K562 (cell line): ENCODE measurements around the gene CATSPER1. TPM values are rescaled to one million over a fixed set of nuclear protein-coding genes. Genes with fewer than 3 reads are reported as not detected.

Experiments
- EHMT2 ChIP-seq: fragments of 450-650 bp; IDR thresholded peaks from 2 replicates; pipeline ENCODE4 v1.6.1; 2018; ENCODE audit warnings: antibody characterized with exemption
- ETV1 ChIP-seq: fragments of 450-650 bp; conservative IDR thresholded peaks from 2 replicates; pipeline ENCODE4 v1.6.1; 2016; ENCODE audit warnings: missing genetic modification characterization, control low read depth, low read depth, missing compliant biosample characterization
- GTF2F1 ChIP-seq: IDR thresholded peaks from 2 replicates; pipeline ENCODE4 v1.6.1; 2011; ENCODE audit warnings: low read depth, low read length, improper control_type of control experiment
- MAFK ChIP-seq: IDR thresholded peaks from 2 replicates; pipeline ENCODE4 v1.6.1; 2011; ENCODE audit warnings: low read length, improper control_type of control experiment
- MTA2 ChIP-seq: fragments of 450-650 bp; IDR thresholded peaks from 2 replicates; pipeline ENCODE4 v1.6.1; 2016; ENCODE audit warnings: low read depth
- NFIC ChIP-seq: fragments of 450-650 bp; IDR thresholded peaks from 2 replicates; pipeline ENCODE4 v1.6.1; 2017; ENCODE audit warnings: mild to moderate bottlenecking, inconsistent platforms
- TEAD1 ChIP-seq, 2 experiments: fragments of 450-650 bp in 1 of 2; sonication (generic) in 1 of 2; formaldehyde crosslinking; IDR thresholded peaks; 2 replicates each; pipeline versions ENCODE4 v1.4.0 to v1.8.0; 2020 to 2022; ENCODE audit warnings: mild to moderate bottlenecking in 2 of 2, missing genetic modification reagents in 1 of 2
- TEAD2 ChIP-seq: fragments of 450-650 bp; IDR thresholded peaks from 2 replicates; pipeline ENCODE4 v1.6.1; 2016; ENCODE audit warnings: missing genetic modification characterization, control low read depth, missing compliant biosample characterization
- TEAD4 ChIP-seq, 2 experiments: sonication (generic) in 1 of 2; formaldehyde crosslinking in 1 of 2; IDR thresholded peaks; 2 replicates each; pipeline versions ENCODE4 v1.6.1 to v1.8.0; 2012 to 2022; ENCODE audit warnings: borderline replicate concordance in 1 of 2, inconsistent platforms in 1 of 2, low read length in 1 of 2, mild to moderate bottlenecking in 1 of 2, missing genetic modification reagents in 1 of 2
- ZFP1 ChIP-seq: fragments of 450-650 bp; formaldehyde crosslinking; IDR thresholded peaks from 2 replicates; pipeline ENCODE4 v1.4.0; 2020; ENCODE audit warnings: mild to moderate bottlenecking, mixed read lengths
- ZNF184 ChIP-seq: sonication (generic); formaldehyde crosslinking; IDR thresholded peaks from 2 replicates; pipeline ENCODE4 v1.5.0; 2020; ENCODE audit warnings: missing genetic modification reagents
- ZNF584 ChIP-seq: fragments of 200-800 bp; sonication (Bioruptor generic); IDR thresholded peaks from 2 replicates; pipeline ENCODE4 v1.6.1; 2016; ENCODE audit warnings: low read depth, mild to moderate bottlenecking, missing genetic modification characterization, missing compliant biosample characterization
- ZNF717 ChIP-seq: fragments of 250-450 bp; sonication (Bioruptor Pico); IDR thresholded peaks from 2 replicates; pipeline ENCODE4 v1.5.0; 2021
- ZZZ3 ChIP-seq: fragments of 450-650 bp; IDR thresholded peaks from 2 replicates; pipeline ENCODE4 v1.6.1; 2016; ENCODE audit warnings: antibody characterized with exemption, mild to moderate bottlenecking, moderate library complexity
- polyA plus RNA-seq, 8 experiments: library from polyadenylated mRNA; depleted of rRNA in 4 of 8; stranded (reverse) in 5 of 8; unstranded in 3 of 8; fragments of >200 nt; fragmentation: Nextera tagmentation in 2 of 8; fragmentation: Illumina TruSeq in 1 of 8; extraction: Ambion mirVana in 2 of 8; extraction: Trizol in 1 of 8; gene quantifications; 2 replicates each; pipeline versions ENCODE4 v1.2.1 to v1.2.3, GENCODE V29; 2011 to 2014; ENCODE audit warnings: inconsistent platforms in 1 of 8, missing spikeins in 1 of 8
- total RNA-seq, 7 experiments: library from RNA; depleted of rRNA in 6 of 7; stranded (reverse); fragments of >200 nt in 6 of 7; fragmentation: Illumina TruSeq in 2 of 7; extraction: Trizol in 2 of 7; gene quantifications; 2 replicates each; pipeline versions ENCODE4 v1.2.1 to v1.2.3, GENCODE V29; 2011 to 2021; ENCODE audit warnings: low replicate concordance in 1 of 7
- TF ChIP-seq, protein P1 (sequence below): fragments of 250-450 bp; sonication (Bioruptor Pico); IDR thresholded peaks from 2 replicates; pipeline ENCODE4 v1.5.1; 2021; ENCODE audit warnings: mild to moderate bottlenecking
- TF ChIP-seq, protein P2 (sequence below): fragments of 450-650 bp; IDR thresholded peaks from 2 replicates; pipeline ENCODE4 v1.6.1; 2016; ENCODE audit warnings: antibody characterized with exemption
- TF ChIP-seq, protein P3 (sequence below): fragments of 250-450 bp; sonication (Bioruptor Pico); IDR thresholded peaks from 2 replicates; pipeline ENCODE4 v1.4.0; 2020; ENCODE audit warnings: mild to moderate bottlenecking
- TF ChIP-seq, protein P4 (sequence below): fragments of 250-450 bp; sonication (Bioruptor Pico); IDR thresholded peaks from 2 replicates; pipeline ENCODE4 v1.5.0; 2022; ENCODE audit warnings: mild to moderate bottlenecking

The CATSPER1 gene
- total and polyA plus RNA-seq, 9 of the 15 experiments (the other 6 are each of a cell fraction or from before 2014, with no cell fraction given) = 0.21 to 3.3 (median 0.76) TPM

DNA sequence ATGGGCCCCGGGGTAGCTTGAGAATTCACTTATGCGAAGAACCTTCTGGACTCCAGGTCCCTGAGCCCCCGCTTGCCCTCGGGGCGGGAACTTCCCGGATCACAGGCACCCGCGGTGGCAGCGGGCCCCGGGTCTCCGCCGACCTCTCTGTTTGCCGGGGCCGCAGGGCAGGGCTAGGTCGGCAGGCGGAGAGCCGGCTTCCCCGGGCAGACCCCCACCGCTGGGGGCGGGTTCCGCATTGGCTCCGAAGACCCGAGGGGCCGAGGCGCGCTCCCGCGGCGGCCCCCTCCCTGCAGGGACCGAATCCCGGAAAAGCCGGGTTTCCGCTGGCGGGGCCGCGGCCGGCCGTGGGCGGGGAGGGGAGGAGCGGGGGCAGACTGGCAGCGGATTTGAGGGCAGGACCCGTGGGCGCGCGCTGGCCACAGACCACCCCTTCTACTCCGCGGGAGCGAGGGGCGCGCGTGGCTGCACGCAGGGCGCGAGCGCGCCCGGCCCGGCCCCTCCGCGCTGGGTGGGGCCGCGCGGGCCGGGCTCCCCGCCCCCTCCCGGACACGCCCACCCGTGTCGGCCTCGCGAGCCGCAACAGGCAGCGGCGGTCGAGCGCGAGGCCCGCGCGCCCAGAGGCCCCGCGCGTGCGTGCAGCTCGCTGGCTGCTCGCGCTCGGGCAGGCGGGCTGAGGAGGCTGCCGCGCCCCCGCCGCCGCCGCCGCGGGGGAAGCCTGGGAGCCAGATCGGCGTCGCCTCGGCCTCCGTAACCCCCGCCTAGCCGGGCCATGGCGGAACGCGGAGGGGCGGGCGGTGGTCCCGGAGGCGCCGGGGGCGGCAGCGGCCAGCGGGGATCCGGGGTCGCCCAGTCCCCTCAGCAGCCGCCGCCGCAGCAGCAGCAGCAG lies 43.7 kb upstream of the CATSPER1 start, which contains the start of gene PACS1 (continued):
- TF ChIP-seq ETV1 (tag) (no peak), ZNF584 (CRISPR knock-in tag) (no peak), TEAD4 (IDR thresholded peaks at IDR 0.05; ENCODE audit: low read length) (no peak), TEAD4 (CRISPR knock-in tag; IDR thresholded peaks at IDR 0.05; ENCODE audit: borderline replicate concordance) (no peak), ZNF717 (CRISPR knock-in tag) (no peak), GTF2F1 (no peak), NFIC (peak; percentile 13; the same call in 1 of the 2 replicates), MAFK (no peak), ZNF184 (CRISPR knock-in tag) (no peak), EHMT2 (no peak), ZFP1 (CRISPR knock-in tag) (no peak), TEAD1 (CRISPR knock-in tag; IDR thresholded peaks at IDR 0.05) (no peak), TEAD2 (tag) (no peak), MTA2 (no peak), ZZZ3 (no peak)
- TF ChIP-seq, protein P1, sequence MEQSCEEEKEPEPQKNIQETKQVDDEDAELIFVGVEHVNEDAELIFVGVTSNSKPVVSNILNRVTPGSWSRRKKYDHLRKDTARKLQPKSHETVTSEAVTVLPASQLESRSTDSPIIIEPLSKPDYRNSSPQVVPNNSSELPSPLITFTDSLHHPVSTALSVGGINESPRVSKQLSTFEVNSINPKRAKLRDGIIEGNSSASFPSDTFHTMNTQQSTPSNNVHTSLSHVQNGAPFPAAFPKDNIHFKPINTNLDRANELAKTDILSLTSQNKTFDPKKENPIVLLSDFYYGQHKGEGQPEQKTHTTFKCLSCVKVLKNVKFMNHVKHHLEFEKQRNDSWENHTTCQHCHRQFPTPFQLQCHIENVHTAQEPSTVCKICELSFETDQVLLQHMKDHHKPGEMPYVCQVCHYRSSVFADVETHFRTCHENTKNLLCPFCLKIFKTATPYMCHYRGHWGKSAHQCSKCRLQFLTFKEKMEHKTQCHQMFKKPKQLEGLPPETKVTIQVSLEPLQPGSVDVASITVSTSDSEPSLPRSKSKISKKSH (CRISPR knock-in tag) = no peak
- TF ChIP-seq, protein P2, sequence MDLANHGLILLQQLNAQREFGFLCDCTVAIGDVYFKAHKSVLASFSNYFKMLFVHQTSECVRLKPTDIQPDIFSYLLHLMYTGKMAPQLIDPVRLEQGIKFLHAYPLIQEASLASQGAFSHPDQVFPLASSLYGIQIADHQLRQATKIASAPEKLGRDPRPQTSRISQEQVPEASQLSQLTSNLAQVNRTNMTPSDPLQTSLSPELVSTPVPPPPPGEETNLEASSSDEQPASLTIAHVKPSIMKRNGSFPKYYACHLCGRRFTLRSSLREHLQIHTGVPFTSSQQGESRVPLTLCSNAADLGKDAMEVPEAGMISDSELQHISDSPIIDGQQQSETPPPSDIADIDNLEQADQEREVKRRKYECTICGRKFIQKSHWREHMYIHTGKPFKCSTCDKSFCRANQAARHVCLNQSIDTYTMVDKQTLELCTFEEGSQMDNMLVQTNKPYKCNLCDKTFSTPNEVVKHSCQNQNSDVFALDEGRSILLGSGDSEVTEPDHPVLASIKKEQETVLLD = no peak
- TF ChIP-seq, protein P3, sequence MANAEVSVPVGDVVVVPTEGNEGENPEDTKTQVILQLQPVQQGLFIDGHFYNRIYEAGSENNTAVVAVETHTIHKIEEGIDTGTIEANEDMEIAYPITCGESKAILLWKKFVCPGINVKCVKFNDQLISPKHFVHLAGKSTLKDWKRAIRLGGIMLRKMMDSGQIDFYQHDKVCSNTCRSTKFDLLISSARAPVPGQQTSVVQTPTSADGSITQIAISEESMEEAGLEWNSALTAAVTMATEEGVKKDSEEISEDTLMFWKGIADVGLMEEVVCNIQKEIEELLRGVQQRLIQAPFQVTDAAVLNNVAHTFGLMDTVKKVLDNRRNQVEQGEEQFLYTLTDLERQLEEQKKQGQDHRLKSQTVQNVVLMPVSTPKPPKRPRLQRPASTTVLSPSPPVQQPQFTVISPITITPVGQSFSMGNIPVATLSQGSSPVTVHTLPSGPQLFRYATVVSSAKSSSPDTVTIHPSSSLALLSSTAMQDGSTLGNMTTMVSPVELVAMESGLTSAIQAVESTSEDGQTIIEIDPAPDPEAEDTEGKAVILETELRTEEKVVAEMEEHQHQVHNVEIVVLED (CRISPR knock-in tag) = peak; percentile 31; the same call in 1 of the 2 replicates
- TF ChIP-seq, protein P4, sequence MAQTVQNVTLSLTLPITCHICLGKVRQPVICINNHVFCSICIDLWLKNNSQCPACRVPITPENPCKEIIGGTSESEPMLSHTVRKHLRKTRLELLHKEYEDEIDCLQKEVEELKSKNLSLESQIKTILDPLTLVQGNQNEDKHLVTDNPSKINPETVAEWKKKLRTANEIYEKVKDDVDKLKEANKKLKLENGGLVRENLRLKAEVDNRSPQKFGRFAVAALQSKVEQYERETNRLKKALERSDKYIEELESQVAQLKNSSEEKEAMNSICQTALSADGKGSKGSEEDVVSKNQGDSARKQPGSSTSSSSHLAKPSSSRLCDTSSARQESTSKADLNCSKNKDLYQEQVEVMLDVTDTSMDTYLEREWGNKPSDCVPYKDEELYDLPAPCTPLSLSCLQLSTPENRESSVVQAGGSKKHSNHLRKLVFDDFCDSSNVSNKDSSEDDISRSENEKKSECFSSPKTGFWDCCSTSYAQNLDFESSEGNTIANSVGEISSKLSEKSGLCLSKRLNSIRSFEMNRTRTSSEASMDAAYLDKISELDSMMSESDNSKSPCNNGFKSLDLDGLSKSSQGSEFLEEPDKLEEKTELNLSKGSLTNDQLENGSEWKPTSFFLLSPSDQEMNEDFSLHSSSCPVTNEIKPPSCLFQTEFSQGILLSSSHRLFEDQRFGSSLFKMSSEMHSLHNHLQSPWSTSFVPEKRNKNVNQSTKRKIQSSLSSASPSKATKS = no peak
